Psoas muscle (tissue), 8 donors: Measurements from ENCODE around the gene GAST. TPM values are rescaled to one million over a fixed set of nuclear protein-coding genes. Genes with fewer than 3 reads are reported as not detected.

Source experiments
- ATAC-seq, 4 donors: fragments of 200-7000 bp; cut with Tn5 transposase; one replicate each; pipeline ENCODE4 v1.9.1; 2020; ENCODE audit warnings: moderate library complexity in 3 of 4, mild to moderate bottlenecking in 2 of 4
- DNase-seq, 2 donors: peaks; one replicate each; pipeline ENCODE4 v3.0.0-alpha.2; 2020
- H3K27ac ChIP-seq: fragments of 200-600 bp; one replicate; pipeline ENCODE4 v1.8.0; 2022
- H3K27me3 ChIP-seq, 3 donors: fragments of 200-600 bp in 1 of 3; one replicate each; pipeline versions ENCODE4 v1.6.1 to v1.8.0; 2013 to 2022; ENCODE audit warnings: low read length in 2 of 3, mild to moderate bottlenecking in 2 of 3, moderate library complexity in 1 of 3; ENCODE audit not compliant: insufficient read depth in 3 of 3
- H3K36me3 ChIP-seq, 2 donors: fragments of 200-600 bp in 1 of 2; one replicate each; pipeline versions ENCODE4 v1.6.1 to v1.8.0; 2013 to 2022; ENCODE audit warnings: low read depth in 1 of 2, mild to moderate bottlenecking in 1 of 2, moderate library complexity in 1 of 2; ENCODE audit not compliant: insufficient read depth in 1 of 2
- H3K4me1 ChIP-seq: fragments of 200-600 bp; one replicate; pipeline ENCODE4 v1.8.0; 2022
- H3K4me3 ChIP-seq: fragments of 200-600 bp; one replicate; pipeline ENCODE4 v1.8.0; 2022; ENCODE audit warnings: mild to moderate bottlenecking
- H3K9me3 ChIP-seq: fragments of 200-600 bp; one replicate; pipeline ENCODE4 v1.8.0; 2022
- WGBS, 3 donors: extraction: QIAGEN DNeasy Blood & Tissue Kit; methylation state at CpG; one replicate each; pipeline versions ENCODE4 v1.1.6 to v1.1.7; 2013; 5-methylcytosine and 5-hydroxymethylcytosine counted together
- intact Hi-C, 2 donors: fragments of 100-400 bp; cut with DNase I; formaldehyde crosslinking; loops; one replicate each; pipeline versions ENCODE4 v1.11.0 to v1.14.2; 2022
- polyA plus RNA-seq, 3 donors: library from polyadenylated mRNA; stranded (reverse); fragments of 200-250 nt; gene quantifications; one replicate each; pipeline ENCODE4 v1.2.3, GENCODE V29; 2013
- total RNA-seq, 4 donors: library from RNA; stranded (reverse); fragmentation: NEBNext Ultra II Directional in 2 of 4; extraction: Animal tissue kit (Norgen Biotek cat#: 25700) in 2 of 4; gene quantifications; one replicate each; pipeline versions ENCODE4 v1.2.1 to v1.2.4, GENCODE V29; 2021 to 2023
- TF ChIP-seq, protein P1 (sequence below): fragments of 200-600 bp; IDR thresholded peaks from one replicate; pipeline ENCODE4 v1.8.0; 2022; ENCODE audit warnings: antibody characterized with exemption
- donor health status: healthy with polysubstance abuse.
- donor health status: DM: no; HTN: no; CAD: no; lungs with moderate emphysema.
- donor health status: Bipolar disorder and iron deficiency.
- donor health status: healthy.
- donor health status: DM: yes; HTN: yes; CAD: no.
- donor health status: DM: no; HTN: no; CAD: no.
- donor health status: DM: no; HTN: no; CAD: no.
- donor health status: DM: yes; HTN: yes; CAD: no.

Gene GAST
- total and polyA plus RNA-seq, 7 donors: not detected

- Histone ChIP-seq H3K9me3 (no peaks in the 10 kb centered on the region), H3K4me3 (no peak overlapping the region), H3K4me1 (peaks cover 8% of the 10 kb centered on the region), H3K27me3 (peaks cover 0 to 29% (median 4%) of the 10 kb centered on the region in 3 donors), H3K27ac (no peak overlapping the region), H3K36me3 (no peaks in the 10 kb centered on the region)
- intact Hi-C loops: loop anchor here in 1 of 2 donors (10.0 kb wide), 1 partner anchor 145 kb away; no protein-coding TSS in a partner anchor
- no peak for ATAC-seq
- TF ChIP-seq, protein P1, sequence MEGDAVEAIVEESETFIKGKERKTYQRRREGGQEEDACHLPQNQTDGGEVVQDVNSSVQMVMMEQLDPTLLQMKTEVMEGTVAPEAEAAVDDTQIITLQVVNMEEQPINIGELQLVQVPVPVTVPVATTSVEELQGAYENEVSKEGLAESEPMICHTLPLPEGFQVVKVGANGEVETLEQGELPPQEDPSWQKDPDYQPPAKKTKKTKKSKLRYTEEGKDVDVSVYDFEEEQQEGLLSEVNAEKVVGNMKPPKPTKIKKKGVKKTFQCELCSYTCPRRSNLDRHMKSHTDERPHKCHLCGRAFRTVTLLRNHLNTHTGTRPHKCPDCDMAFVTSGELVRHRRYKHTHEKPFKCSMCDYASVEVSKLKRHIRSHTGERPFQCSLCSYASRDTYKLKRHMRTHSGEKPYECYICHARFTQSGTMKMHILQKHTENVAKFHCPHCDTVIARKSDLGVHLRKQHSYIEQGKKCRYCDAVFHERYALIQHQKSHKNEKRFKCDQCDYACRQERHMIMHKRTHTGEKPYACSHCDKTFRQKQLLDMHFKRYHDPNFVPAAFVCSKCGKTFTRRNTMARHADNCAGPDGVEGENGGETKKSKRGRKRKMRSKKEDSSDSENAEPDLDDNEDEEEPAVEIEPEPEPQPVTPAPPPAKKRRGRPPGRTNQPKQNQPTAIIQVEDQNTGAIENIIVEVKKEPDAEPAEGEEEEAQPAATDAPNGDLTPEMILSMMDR: no peak
- no peak for DNase-seq
- 66 to 72% (median 70%) methylated on average over 9 of the region's 9 CpGs for WGBS, 3 donors
Observed at GRCh38 chr17:41739661-41740352, 27.7 kb downstream of the GAST start.

GRCh38 chr17:41740506-41740905, 28.4 kb downstream of the GAST start:
- H3K4me3 ChIP-seq: no peak overlapping the region
- no peaks in the 10 kb centered on the region for H3K9me3 ChIP-seq
- intact Hi-C loops: no loop called here
- H3K4me1 ChIP-seq: peaks cover 3% of the 10 kb centered on the region
- no peak for DNase-seq
- no peaks in the 10 kb centered on the region for H3K36me3 ChIP-seq
- no peak overlapping the region for H3K27ac ChIP-seq
- H3K27me3 ChIP-seq: peaks cover 0 to 22% (median 1%) of the 10 kb centered on the region in 3 donors
- TF ChIP-seq, protein P1: no peak
- no peak for ATAC-seq
- WGBS, 3 donors: 89 to 95% (median 92%) methylated on average over 5 of the region's 5 CpGs

GRCh38 chr17:41741709-41742108, 29.6 kb downstream of the GAST start:
- H3K27ac ChIP-seq: no peak overlapping the region
- 81 to 85% (median 84%) methylated on average over 9 of the region's 9 CpGs for WGBS, 3 donors

GRCh38 chr17:41748275-41748674, 36.1 kb downstream of the GAST start:
- no peaks in the 10 kb centered on the region for H3K27me3 ChIP-seq
- no peak overlapping the region for H3K27ac ChIP-seq
- no peaks in the 10 kb centered on the region for H3K36me3 ChIP-seq
- 84 to 88% (median 87%) methylated on average over 6 of the region's 6 CpGs for WGBS, 3 donors
- intact Hi-C loops: no loop called here
- no peaks in the 10 kb centered on the region for H3K9me3 ChIP-seq
- H3K4me1 ChIP-seq: no peaks in the 10 kb centered on the region
- TF ChIP-seq, protein P1: no peak
- DNase-seq (no peak), ATAC-seq (no peak)
- no peak overlapping the region for H3K4me3 ChIP-seq

More at GRCh38 chr17:41741709-41742108, 29.6 kb downstream of the GAST start:
- TF ChIP-seq, protein P1: no peak
- Histone ChIP-seq H3K27me3 (peaks cover 0 to 10% (median 1%) of the 10 kb centered on the region in 3 donors), H3K4me3 (no peak overlapping the region), H3K36me3 (no peaks in the 10 kb centered on the region), H3K9me3 (no peaks in the 10 kb centered on the region), H3K4me1 (peaks cover 3% of the 10 kb centered on the region)
- intact Hi-C loops: no loop called here
- ATAC-seq (no peak), DNase-seq (no peak)
